CD4-positive, alpha-beta T cell treated with Interleukin-2 at 100 ng/mL for 4 hours (primary cell): ENCODE results near the gene LRRC7.

Experiments used
- DNase-seq: peaks from one replicate; pipeline ENCODE4 v3.0.0-alpha.2; 2020; ENCODE audit warnings: low spot score

Gene LRRC7

DNA sequence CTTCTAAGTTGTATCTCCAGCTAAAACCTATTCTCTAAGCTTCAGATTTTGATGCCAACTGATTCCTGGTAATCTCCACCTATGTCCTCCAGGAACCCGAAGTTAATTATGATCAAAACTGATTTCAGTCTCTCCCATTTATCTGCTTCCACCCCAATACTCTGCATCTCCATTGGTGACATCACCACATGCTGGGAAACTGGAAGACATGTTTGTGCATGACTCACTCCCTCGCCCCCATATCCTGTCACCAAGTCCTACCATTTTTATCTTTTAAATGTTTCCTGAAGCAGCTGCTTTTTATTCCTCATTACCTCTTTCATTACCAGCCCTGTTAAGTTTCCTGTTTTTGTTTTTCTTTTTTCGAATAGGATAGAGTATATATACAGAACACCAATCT is 409.2 kb downstream of the LRRC7 start:
- no peak for DNase-seq

DNA sequence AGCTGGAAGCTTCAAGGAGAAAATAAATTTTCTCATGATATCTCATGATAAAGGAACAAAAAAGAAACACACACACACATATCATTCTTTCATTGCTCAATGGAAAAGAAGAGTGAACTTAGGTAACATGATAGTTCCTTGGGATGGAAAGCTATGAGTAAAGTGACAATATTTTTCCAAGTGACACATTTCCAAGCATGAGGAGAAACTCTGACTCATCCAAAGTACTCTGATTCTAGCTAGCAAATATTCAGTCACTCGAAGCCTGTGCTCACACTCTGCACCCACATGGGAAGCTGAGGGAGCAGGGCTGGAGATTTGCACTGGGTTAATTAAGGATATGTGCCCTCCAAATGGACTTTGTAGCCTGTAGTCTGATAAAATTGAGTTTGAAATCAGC is 415.3 kb downstream of the LRRC7 start:
- no peak for DNase-seq

DNA sequence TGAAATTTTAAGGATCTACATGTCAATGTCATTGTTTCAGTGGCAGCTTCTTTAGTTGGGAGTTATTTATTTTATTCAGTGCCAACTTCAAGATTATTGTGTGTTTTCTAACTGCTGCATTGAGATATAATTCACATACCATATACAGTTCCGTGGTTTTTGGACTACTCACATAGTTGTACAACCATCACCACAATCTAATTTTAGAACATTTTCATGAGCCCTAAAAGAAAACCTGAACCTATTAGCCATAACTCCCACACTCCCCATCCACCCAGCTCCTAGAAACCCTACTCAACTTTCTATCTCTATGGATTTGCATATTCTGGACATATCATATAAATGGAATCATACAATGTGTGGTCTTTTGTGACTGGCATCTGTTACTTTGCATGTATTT is 417.7 kb downstream of the LRRC7 start:
- DNase-seq = no peak

DNA sequence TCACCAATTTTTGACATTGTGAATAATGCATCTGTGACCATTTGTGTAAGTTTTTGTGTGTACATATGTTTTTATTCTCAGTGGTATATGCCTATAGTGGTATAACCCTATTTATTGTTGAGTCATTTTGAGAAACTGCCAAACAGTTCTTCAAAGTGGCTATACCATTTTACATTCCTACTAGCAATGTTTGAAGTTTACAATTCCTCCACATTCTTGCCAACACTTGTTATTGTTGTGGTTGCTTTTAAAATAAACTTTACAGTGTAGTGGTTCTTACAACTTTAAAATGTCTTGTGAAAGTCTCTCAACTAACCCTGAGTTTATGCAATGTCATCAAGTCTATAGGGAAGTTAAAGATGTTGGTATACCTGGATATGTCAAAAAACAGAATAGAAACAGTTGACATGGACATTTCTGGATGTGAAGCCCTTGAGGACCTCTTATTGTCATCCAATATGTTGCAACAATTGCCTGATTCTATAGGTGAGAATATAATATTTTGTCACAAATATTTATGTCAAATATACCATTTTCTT is 418.2 kb downstream of the LRRC7 start:
- DNase-seq = no peak

DNA sequence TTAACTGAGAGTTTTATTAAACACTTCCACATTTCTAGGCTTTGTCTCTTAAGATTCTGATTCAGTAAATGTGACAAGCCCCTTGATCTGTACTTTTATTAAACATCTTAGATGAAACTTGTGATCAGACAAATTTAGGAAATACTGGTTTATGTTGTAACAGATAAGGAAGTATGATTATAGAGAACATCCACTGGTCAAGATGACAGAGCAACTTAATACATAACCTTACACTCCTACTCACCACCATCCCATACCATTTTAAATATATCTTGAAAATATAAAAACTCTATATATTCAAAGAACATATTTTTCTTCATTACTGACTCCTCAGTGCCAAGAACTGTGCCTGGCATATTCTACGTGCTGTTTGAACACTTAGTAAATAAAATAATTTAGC is 420.2 kb downstream of the LRRC7 start:
- DNase-seq = no peak

DNA sequence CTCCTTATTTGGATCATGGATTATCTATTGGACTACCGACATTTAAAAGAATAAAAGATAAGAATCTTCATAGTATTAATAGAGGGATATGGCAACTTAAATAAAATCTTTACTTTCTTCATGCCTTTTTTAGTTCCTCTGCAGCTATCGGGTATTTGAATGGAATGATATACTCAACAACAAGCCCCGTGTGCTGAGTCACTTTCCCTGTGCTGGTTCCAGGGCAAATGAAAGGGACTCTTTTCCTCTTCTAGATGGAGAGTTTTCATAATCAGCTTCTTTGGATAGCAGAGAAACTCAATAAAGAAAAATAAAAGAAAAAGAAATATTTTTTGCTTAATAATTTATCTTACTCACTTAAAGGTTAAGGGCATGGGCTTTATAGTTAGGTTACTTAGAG is 423.9 kb downstream of the LRRC7 start:
- no peak for DNase-seq

DNA sequence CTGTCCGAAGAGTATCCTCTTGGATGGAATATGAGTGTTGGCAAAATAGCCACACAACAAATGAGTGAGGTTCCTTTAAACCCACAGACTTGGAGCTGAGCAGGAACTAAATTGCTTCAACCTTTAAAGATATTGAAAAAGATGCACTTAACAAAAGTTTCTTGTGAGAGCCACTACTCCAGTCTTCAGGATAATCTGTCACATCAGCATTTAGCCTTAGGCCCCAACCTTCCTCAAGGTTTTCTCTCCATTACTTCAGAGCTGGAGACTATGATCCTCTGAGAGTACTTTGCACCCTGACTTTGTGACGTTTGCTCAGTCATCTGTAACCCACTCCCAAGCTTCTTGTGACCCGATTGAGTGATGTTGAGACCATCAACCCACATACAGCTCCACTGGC is 424.9 kb downstream of the LRRC7 start:
- DNase-seq = no peak

DNA sequence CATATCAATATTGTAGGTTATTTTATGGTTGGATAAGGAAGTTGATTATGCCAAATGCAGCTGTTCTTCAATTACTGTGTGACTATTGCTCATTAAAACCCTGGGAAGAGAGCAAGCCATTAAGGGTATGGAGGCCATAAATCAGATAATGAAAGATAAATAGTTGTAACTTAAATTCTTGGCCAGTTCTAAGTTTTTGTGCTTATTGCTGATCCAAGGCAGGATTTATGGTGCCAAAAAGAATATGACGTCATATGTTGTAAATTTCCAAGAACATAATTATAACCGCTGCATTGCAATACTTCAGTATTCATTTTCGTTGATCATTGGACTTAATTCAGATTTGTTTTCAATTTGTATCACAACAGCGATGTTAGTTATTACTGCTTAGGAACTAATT is 426.1 kb downstream of the LRRC7 start:
- DNase-seq = no peak

DNA sequence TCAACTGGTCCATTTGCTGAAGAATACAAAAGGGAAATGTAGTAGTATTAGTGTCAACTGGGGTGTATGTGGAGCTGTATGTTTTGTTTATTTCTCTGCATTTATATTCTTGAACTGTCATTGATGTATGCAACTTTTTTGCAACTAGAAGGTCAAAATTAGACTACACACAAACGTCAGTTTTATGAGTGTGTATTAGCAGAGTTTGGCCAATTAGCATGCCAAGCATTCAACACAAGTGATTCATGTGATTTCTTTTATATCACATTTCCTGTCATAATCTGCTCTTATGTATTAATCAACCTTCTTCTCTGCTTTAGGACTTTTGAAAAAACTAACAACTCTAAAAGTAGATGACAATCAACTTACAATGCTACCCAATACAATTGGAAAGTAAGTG is 426.5 kb downstream of the LRRC7 start:
- no peak for DNase-seq

DNA sequence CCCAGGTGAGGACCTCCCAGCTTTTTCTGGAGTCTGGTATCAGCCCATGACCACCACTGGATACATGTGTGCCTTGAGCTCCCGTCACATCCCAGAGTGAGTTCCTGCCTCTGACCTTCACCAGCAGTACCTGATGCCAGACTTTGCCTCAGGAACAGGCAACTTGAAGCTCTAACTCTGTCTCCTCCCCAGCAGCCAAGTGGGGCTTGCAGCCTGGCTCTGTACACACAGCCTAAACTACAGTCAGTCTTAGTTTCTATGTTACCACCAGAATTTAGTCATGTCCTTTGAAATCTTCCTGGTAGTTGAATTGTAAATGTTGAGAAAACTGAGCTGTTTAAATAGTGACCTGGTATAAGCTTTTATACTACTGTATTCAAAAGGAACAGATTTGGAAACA is 431.1 kb downstream of the LRRC7 start:
- no peak for DNase-seq

DNA sequence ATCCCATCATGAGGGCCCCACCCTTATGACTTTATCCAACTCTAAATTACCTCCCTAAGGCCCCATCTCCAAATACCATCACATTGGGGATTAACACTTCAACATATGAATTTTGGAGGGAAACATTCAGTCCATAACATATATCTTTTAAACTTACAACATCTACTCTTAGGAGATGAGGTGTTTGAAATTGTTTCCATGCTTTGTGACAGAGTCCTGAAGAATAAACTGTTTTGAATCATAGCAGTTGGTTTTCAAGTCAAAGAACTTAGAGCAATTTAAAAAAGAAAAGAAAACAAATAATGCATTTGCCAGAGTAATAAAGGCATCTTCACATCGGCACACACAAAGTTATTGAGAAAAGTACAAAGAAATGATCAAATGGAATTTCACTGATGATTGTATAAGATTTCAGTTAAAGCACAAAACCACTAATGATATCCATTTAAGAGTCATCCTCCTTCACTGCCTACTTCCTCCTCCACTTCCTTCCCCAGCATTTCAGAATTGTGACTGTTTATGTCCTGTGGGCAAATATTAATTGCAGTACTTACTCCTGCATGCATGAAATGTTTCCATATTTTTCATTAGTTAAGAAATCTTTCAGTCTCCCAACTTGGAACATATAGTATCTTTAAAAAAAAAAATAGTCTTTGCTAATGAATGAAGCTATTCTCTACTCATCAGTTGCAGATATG is 435.6 kb downstream of the LRRC7 start:
- no peak for DNase-seq

DNA sequence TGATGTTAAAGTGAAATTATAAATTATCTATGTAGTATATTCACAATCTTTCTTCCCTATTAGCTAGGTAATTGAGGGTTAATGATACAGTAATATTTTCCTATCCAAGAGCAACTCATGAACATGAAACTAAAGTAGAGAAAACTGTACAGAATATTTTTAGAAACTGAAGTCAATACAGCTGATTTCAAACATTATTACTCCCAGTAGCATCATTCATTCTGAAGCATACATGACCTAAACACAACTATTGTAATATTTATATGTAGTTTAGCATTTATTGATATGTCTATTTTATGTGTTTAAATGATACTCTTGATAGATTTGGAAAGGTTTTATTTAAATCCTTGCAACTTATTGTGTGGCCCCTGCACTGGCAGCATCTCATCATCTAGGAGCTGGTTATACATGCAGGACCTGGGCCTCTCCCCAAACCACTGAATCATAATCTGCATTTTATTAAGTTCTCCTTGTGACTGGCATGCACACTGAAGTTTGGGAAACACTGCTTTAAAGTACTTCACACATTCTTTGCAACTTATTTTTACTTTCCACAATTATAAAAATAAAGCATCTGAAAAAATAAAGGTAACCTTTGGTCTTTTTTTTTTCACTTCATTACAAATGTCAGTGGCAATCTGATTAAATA is 437.8 kb downstream of the LRRC7 start:
- no peak for DNase-seq

DNA sequence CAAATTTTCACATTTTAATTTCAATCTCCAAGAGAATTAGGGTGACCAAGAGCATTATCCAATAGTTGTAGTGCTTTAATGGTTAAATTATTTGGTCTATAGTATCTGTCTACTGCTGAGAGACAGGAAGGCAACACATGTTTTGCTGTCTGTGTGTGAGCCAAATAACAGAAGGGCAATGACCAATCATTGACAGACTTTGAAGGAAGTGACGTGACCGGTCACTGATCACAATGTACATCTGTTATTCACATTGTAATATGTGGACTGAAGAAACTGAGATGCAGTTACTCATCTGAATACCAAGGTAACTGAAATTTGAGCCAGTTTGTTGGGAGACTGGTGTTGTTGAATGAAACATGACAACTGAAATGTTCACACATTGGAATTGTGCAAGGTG is 440.9 kb downstream of the LRRC7 start:
- DNase-seq = no peak

DNA sequence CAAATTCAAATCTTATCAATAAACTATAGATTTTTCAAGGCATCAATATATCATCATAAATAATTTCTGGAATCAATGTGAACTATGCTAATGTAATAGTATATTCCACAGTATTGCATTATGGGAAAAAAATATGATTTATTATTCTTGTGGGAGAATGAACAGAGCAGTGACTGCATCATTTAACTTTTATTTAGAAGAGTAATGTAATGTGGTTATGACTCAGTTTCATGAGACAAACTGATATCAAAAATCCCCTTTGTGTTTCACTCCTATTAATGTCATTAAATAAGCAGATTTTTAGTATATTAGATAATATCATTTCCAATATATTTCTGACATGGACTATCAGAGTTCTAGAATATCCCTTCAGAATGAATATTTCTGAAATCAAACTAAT is 450.0 kb downstream of the LRRC7 start:
- no peak for DNase-seq

DNA sequence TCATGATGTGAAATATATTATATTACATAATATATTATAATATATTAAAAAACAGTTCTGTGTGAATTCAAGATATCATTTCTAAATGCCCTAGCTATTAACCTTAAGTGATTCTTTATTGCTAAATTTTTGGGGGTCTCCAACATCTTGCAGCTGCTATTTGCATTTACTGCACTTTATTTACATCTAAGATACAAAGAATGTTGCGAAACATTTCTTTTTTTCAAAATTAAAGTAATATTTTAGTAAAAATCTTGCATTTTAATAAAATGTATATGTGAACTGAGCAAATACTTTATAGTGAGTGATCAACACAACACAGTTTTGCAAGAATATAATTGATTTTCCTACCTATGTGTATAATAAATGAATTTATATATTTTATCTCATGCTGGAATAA is 456.6 kb downstream of the LRRC7 start:
- no peak for DNase-seq

DNA sequence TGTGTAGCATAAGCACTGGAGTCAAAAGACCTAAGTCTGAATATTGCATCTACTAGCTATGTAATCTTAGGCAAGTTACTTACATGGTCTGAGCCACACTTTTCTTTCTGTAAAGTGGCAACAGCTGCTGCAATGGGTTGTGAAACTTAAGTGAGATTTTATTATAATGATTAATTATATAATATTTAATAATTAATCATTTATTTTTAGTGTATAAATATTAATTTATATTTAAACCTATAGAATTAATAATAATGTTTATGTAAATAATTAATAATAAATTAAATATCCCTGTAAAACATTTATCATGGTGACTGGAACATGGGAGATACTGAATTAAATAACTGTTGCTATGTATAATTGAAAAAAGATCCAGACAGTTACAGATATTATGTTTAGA is 457.3 kb downstream of the LRRC7 start:
- no peak for DNase-seq

DNA sequence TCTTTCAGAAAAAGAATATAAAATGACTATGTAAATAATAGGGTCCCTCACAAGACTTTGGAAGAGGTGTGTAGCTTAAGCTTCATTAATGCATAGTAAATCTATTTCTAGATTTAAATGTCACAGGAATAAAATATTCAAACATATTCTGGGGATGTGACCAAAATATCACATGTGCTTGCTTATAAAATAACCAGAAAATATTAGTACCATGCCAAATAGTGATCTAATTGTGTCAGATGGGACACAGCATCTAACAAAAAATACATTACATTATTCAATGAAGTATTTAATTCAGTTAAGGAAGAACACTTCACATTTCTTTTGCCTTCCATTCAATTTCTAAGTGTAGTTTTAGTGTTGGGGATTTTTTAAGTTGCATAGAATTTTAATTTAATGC is 458.1 kb downstream of the LRRC7 start:
- no peak for DNase-seq

DNA sequence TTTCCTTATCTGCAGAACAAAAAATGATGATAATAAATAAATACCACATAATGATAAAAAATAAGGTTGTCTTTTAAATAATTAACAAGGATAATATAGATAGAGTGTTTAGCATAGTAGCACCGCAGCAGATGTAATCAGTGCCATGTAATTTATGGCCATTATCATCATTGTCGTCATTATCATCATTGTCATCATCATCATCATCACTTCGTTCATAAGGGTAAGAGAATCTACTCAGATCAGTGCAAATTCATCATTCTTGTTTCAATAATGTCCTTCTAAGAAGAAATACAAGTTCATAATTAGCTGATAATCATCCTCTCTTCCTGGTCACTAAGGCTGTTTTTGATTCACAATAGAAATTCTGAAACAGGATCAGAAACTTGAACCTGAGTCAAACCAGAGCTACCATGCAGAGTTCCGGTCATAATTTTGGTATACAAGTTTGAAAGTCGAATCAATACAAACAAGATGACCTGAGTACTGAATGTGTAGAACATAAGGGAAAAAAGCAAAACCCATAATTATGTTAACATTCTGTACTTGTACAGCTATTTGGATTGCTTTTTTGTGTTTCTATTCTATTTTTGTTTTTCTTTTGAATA is 465.6 kb downstream of the LRRC7 start:
- DNase-seq = no peak

DNA sequence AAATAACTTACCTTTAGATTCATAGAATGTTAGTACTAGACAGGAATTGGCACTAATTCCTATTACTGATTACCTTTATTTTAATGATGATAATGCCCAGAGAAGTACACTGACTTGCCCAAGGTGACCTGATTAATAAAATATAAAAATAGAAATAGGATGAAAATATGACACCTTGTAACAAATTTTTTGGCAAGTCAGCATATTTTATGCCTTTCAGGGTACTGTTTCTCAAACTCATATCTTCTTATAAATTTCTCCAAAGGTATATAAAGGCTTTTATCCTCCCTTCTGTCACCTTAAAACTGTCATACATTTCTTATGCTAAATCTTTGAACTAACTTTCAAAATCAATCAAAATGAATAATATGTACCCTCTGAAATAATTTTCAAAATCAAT is 466.2 kb downstream of the LRRC7 start:
- DNase-seq = no peak

DNA sequence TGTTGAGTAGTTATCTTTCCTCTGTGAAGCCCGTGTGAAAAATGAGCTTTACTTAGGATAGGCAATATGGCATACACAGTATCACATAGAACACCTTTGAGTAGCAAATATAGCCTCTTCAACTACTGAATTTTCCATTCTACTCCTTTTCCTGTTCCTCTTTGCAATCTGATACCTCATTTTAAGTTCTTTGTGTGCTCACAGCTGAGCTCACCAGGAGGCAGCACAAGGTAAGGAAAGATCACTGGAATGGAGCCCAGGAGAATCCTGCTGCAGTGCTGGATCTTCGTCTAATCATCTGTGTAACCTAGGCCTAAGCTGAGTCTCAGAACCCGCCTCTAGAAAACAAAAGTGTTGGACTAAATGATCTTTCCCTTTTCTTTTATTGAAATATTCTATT is 466.7 kb downstream of the LRRC7 start:
- DNase-seq = no peak

DNA sequence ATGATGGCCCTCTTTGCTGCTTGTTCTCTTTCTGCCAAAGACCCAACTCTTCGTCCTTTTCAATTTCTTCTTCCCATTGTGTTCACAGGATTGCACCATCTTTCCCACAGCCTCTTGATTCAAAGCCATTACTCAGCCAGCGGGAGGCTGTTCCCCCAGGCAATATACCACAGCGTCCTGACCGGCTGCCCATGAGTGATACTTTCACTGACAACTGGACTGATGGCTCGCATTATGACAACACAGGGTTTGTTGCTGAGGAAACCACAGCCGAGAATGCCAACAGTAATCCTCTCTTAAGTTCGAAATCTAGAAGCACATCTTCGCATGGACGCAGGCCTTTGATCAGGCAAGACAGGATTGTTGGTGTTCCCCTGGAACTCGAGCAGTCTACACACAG is 470.3 kb downstream of the LRRC7 start:
- no peak for DNase-seq

DNA sequence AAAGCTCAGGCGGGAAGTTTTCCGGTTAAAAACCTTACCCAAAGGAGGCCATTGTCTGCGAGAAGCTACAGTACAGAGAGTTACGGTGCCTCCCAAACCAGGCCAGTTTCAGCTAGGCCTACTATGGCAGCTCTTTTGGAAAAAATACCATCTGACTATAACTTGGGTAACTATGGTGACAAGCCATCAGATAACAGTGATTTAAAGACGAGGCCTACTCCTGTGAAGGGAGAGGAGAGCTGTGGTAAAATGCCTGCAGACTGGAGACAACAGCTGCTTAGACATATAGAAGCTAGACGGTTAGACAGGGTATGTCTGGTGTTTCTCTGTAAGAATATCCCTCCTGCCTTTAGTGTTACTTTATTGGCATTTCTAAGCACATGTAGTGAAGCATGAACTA is 471.8 kb downstream of the LRRC7 start:
- DNase-seq = no peak

DNA sequence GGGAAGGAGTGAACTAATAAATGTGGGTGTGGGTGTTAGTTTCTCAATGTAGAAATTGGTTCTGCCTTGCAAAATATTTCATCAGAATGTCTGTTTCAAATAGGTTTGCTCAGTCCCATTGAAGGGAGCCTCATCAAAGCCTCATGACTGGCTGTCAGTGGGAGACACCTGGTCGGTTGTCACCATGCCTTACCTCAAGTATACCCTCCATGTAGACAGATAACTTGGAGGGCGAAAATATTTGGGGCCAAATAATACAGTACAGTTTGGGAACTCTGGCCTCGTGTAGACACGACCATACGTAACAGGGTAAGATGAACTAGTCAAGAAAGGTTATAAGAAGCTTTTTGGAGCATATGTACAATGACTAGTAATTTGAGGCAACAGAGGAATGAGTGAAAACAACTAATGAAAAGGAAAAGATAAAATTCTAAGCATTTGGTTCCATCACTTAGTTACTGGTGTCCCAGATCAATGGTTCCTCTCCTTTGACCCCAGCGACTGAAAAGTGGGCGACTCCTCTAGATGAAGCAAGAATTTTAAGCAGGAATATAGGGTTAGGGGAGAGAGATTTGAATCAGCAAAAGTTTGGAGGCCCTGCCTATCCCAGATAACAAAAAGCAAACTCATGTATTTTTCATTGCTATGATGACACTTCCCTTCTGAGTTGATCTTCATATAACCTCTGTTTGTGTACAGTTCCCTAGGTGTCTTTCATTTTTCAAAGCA is 473.8 kb downstream of the LRRC7 start:
- no peak for DNase-seq
